Heart right ventricle (tissue), 16 donors: ENCODE measurements around the gene FBXO34. TPM values are rescaled to one million over a fixed set of nuclear protein-coding genes. Genes with fewer than 3 reads are reported as not detected.
A peak's percentile ranks its signal among the peaks of the same experiment; 100 is the strongest.

ENCODE experiments used
- ATAC-seq, 8 donors: fragments of 200-7000 bp; cut with Tn5 transposase; one replicate each; pipeline ENCODE4 v1.9.1; 2020; ENCODE audit warnings: mild to moderate bottlenecking in 8 of 8, moderate library complexity in 8 of 8, moderate number of reproducible peaks in 1 of 8
- DNase-seq, 2 donors: peaks; one replicate each; pipeline ENCODE4 v3.0.0-alpha.2; 2020
- H3K27ac ChIP-seq, 10 donors: fragments of 200-600 bp; sonication (generic) in 2 of 10; one replicate each; pipeline versions ENCODE4 v1.5.0 to v1.8.0; 2020 to 2022; ENCODE audit warnings: mild to moderate bottlenecking in 3 of 10
- H3K27me3 ChIP-seq, 7 donors: fragments of 200-600 bp; one replicate each; pipeline ENCODE4 v1.8.0; 2021 to 2022; ENCODE audit warnings: mild to moderate bottlenecking in 2 of 7
- H3K36me3 ChIP-seq, 9 donors: fragments of 200-600 bp; sonication (generic) in 1 of 9; one replicate each; pipeline versions ENCODE4 v1.5.0 to v1.8.0; 2020 to 2022; ENCODE audit warnings: mild to moderate bottlenecking in 2 of 9
- H3K4me1 ChIP-seq, 9 donors: fragments of 200-600 bp; sonication (generic) in 1 of 9; one replicate each; pipeline versions ENCODE4 v1.5.0 to v1.8.0; 2020 to 2022; ENCODE audit warnings: mild to moderate bottlenecking in 4 of 9
- H3K4me3 ChIP-seq, 10 donors: fragments of 200-600 bp; sonication (generic) in 2 of 10; one replicate each; pipeline versions ENCODE4 v1.5.0 to v1.8.0; 2020 to 2022; ENCODE audit warnings: mild to moderate bottlenecking in 7 of 10, moderate library complexity in 2 of 10
- H3K9me3 ChIP-seq, 11 donors: fragments of 200-600 bp in 10 of 11; sonication (generic) in 2 of 11; one replicate each; pipeline versions ENCODE4 v1.5.0 to v1.8.0; 2013 to 2022; ENCODE audit warnings: mild to moderate bottlenecking in 2 of 11, control low read depth in 1 of 11, moderate library complexity in 1 of 11
- WGBS, 2 donors: extraction: QIAGEN DNeasy Blood & Tissue Kit; methylation state at CpG; one replicate each; pipeline ENCODE4 v1.1.7; 2013; ENCODE audit warnings: inconsistent platforms in 1 of 2; 5-methylcytosine and 5-hydroxymethylcytosine counted together
- intact Hi-C, 10 donors: fragments of 100-400 bp; cut with DNase I; formaldehyde crosslinking; loops; one replicate each; pipeline versions ENCODE4 v1.11.1 to v1.14.2; 2022
- long read RNA-seq, 3 donors: library from polyadenylated mRNA; unstranded; transcript quantifications; one replicate each; pipeline ENCODE4 v2.0.0, GENCODE V29; 2020 to 2021
- polyA plus RNA-seq, 2 donors: library from polyadenylated mRNA; stranded (reverse); fragments of 200-250 nt; gene quantifications; one replicate each; pipeline ENCODE4 v1.2.3, GENCODE V29; 2013
- total RNA-seq, 10 donors: library from RNA; stranded (reverse); fragmentation: NEBNext Ultra II Directional in 3 of 10; extraction: Animal tissue kit (Norgen Biotek cat#: 25700) in 3 of 10; gene quantifications; one replicate each; pipeline versions ENCODE4 v1.2.1 to v1.2.4, GENCODE V29; 2021 to 2023
- TF ChIP-seq, protein P1 (sequence below), 9 donors: fragments of 200-600 bp; sonication (generic) in 2 of 9; IDR thresholded peaks; one replicate each; pipeline versions ENCODE4 v1.5.0 to v1.8.0; 2021 to 2022; ENCODE audit warnings: antibody characterized with exemption in 9 of 9, mild to moderate bottlenecking in 5 of 9, moderate library complexity in 1 of 9
- donor health status: Arrhythmogenic right ventricular cardiomyopathy.
- donor health status: ischemic (EF 13 %, LVEDD 7.1; RV severe dilation, severe dysfunction).
- donor health status: healthy with polysubstance abuse.
- donor health status: DM: no; HTN: yes; CAD: no.
- donor health status: DM: no; HTN: no; CAD: no.
- donor health status: ischemic (EF 25% LVEDD 6.9; RV normal size, moderate dysfunction).
- donor health status: ischemic (EF 25% LVEDD 5.7; RV mildly dilated, moderate dysfunction).
- donor health status: healthy.
- donor health status: DM: yes; HTN: yes; CAD: no.
- donor health status: Ischemic cardiomyopathy.
- donor health status: ischemic (EF 35%, LVEDD 5.7; RV mildly dilated, moderate dysfunction).
- donor health status: nonischemic (EF 11% LVEDD 7.7; RV severe dilation, severe dysfunction).
- donor health status: DM: yes; HTN: yes; CAD: no.
- donor health status: PGD.
- donor health status: ischemic (EF 29% LVEDD 5.4; RV normal size, mild dysfunction).
- donor health status: nonischemic (EF 23%, LVEDD 6.1; RV moderate dilation, normal function).

The FBXO34 gene, protein sequence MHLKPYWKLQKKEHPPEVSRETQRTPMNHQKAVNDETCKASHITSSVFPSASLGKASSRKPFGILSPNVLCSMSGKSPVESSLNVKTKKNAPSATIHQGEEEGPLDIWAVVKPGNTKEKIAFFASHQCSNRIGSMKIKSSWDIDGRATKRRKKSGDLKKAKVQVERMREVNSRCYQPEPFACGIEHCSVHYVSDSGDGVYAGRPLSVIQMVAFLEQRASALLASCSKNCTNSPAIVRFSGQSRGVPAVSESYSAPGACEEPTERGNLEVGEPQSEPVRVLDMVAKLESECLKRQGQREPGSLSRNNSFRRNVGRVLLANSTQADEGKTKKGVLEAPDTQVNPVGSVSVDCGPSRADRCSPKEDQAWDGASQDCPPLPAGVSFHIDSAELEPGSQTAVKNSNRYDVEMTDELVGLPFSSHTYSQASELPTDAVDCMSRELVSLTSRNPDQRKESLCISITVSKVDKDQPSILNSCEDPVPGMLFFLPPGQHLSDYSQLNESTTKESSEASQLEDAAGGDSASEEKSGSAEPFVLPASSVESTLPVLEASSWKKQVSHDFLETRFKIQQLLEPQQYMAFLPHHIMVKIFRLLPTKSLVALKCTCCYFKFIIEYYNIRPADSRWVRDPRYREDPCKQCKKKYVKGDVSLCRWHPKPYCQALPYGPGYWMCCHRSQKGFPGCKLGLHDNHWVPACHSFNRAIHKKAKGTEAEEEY
- total RNA-seq (10 to 100 TPM; 16.9 to 26.2 (median 21.2) TPM), polyA plus RNA-seq (10 to 100 TPM in 1 of 2 donors, 1 to 10 TPM in 1; 8.9 to 12.0 TPM)
- long read RNA-seq, donor 1, transcript FBXO34-201 (2 exons, 3,464 nt) = major isoform, 65 of 76 reads
- long read RNA-seq, donor 1, partial matches to known transcripts = 4 of 76 reads
- long read RNA-seq, donor 1, other reads (novel, unspliced or antisense) = 7 of 76 reads
- long read RNA-seq, donor 2, transcript FBXO34-201 (2 exons, 3,464 nt) = major isoform, 35 of 43 reads
- long read RNA-seq, donor 2, partial matches to known transcripts = 3 of 43 reads
- long read RNA-seq, donor 2, other reads (novel, unspliced or antisense) = 4 of 43 reads
- long read RNA-seq, donor 3, transcript FBXO34-201 (2 exons, 3,464 nt) = major isoform, 47 of 55 reads
- long read RNA-seq, donor 3, partial matches to known transcripts = 7 of 55 reads
- long read RNA-seq, donor 3, other reads (novel, unspliced or antisense) = 1 of 55 reads

GRCh38 chr14:55270832-55271571 lies at the start of gene FBXO34:
FBXO34 (plus strand) TSS chr14:55271421; CDS start chr14:55350391, 78,970 bp downstream.
- peak within 1 kb of the TSS; percentile 73 to 99 (median 96) for H3K4me3 ChIP-seq
- H3K4me1 ChIP-seq = peaks cover 0 to 39% (median 29%) of the 10 kb centered on the region in 9 donors
- intact Hi-C loops = loop anchor here in 9 of 10 donors (1.0 to 10.0 kb wide), 7 partner anchors 81 to 161 kb away; partner anchors contain the start of gene ATG14 (in 5 of the 9)
- DNase-seq (peak; percentile 99 to 100), ATAC-seq (peak; percentile 90 to 97 (median 94))
- H3K36me3 ChIP-seq = no peaks in the 10 kb centered on the region
- WGBS, 2 donors = 1% methylated on average over 45 to 49 of the region's 49 CpGs
- no peaks in the 10 kb centered on the region for H3K9me3 ChIP-seq
- no peaks in the 10 kb centered on the region for H3K27me3 ChIP-seq
- TF ChIP-seq, protein P1, sequence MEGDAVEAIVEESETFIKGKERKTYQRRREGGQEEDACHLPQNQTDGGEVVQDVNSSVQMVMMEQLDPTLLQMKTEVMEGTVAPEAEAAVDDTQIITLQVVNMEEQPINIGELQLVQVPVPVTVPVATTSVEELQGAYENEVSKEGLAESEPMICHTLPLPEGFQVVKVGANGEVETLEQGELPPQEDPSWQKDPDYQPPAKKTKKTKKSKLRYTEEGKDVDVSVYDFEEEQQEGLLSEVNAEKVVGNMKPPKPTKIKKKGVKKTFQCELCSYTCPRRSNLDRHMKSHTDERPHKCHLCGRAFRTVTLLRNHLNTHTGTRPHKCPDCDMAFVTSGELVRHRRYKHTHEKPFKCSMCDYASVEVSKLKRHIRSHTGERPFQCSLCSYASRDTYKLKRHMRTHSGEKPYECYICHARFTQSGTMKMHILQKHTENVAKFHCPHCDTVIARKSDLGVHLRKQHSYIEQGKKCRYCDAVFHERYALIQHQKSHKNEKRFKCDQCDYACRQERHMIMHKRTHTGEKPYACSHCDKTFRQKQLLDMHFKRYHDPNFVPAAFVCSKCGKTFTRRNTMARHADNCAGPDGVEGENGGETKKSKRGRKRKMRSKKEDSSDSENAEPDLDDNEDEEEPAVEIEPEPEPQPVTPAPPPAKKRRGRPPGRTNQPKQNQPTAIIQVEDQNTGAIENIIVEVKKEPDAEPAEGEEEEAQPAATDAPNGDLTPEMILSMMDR (IDR thresholded peaks at IDR 0.05) = peak; percentile 99 to 100 (median 100)
- H3K27ac ChIP-seq = peak within 1 kb of the TSS; percentile 76 to 97 (median 96)

DNA sequence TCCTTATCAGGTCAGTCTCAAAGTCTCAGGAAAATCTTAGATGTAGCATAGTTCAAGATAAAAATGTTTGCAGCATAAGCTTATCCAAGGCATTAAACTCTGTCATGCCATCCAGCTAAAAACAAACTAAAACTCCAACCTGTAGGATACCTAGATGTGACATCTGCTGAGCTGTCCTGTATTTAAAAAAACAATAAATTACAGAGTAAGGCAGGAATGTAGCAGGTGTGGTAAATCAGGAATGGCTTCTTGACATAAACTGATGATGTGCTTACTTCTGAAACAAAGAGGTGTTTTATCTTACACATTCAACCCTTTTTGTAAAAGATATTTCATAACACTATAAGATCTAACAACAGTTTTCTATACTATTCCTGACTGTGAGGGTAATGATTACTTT lies 49.3 kb upstream of the FBXO34 start:
- no peak overlapping the region for H3K27ac ChIP-seq
- H3K27me3 ChIP-seq = no peaks in the 10 kb centered on the region
- H3K4me3 ChIP-seq = no peak overlapping the region
- TF ChIP-seq, protein P1 (IDR thresholded peaks at IDR 0.05) = no peak
- no peak for ATAC-seq
- intact Hi-C loops = no loop called here
- H3K4me1 ChIP-seq = no peaks in the 10 kb centered on the region
- H3K9me3 ChIP-seq = peaks cover 0 to 16% (median 8%) of the 10 kb centered on the region in 11 donors
- no peak for DNase-seq
- no peaks in the 10 kb centered on the region for H3K36me3 ChIP-seq

GRCh38 chr14:55223364-55223763 lies 47.9 kb upstream of the FBXO34 start:
- no peaks in the 10 kb centered on the region for H3K36me3 ChIP-seq
- H3K9me3 ChIP-seq = peaks cover 0 to 24% (median 13%) of the 10 kb centered on the region in 11 donors
- intact Hi-C loops = no loop called here
- DNase-seq (no peak), ATAC-seq (no peak)
- no peak overlapping the region for H3K4me3 ChIP-seq
- TF ChIP-seq, protein P1 (IDR thresholded peaks at IDR 0.05) = no peak
- H3K27me3 ChIP-seq = no peaks in the 10 kb centered on the region
- H3K4me1 ChIP-seq = no peaks in the 10 kb centered on the region
- no peak overlapping the region for H3K27ac ChIP-seq
